ENCODE measurements around the gene NECAB2.

The NECAB2 gene

GRCh38 chr16:84015399-84015798 is 47.4 kb downstream of the NECAB2 start:
- TF ChIP-seq EZH2 (optimal IDR thresholded peaks at IDR 0.05; ENCODE audit: low read depth, low read length) (no peak), EZH2phosphoT487 (IDR thresholded peaks at IDR 0.05; ENCODE audit: low read length) (no peak), CTCF (IDR thresholded peaks at IDR 0.05; ENCODE audit: low read length) (no peak)
- Histone ChIP-seq H3K36me3 (replicated peaks; ENCODE audit: insufficient read depth, low read length) (no peaks in the 10 kb centered on the region), H3K9ac (ENCODE audit: low read length) (no peak overlapping the region), H3F3A (ENCODE audit: insufficient read depth, low read length) (no peaks in the 10 kb centered on the region), H4K20me1 (ENCODE audit: insufficient read depth, low read length) (no peaks in the 10 kb centered on the region), H3K4me2 (ENCODE audit: low read depth, low read length) (no peak overlapping the region), H3K4me1 (ENCODE audit: low read length) (no peaks in the 10 kb centered on the region), H3K27me3 (replicated peaks; ENCODE audit: insufficient read depth, low read length) (peaks cover 23% of the 10 kb centered on the region), H3K9me3 (replicated peaks; ENCODE audit: insufficient read depth, low read length) (no peaks in the 10 kb centered on the region), H2AFZ (ENCODE audit: low read length) (no peak overlapping the region), H3K27ac (ENCODE audit: low read length) (no peak overlapping the region), H3K4me3 (ENCODE audit: low read length) (no peak overlapping the region), H3K9me2 (replicated peaks; ENCODE audit: insufficient read depth, low read length) (no peaks in the 10 kb centered on the region), H3K79me2 (ENCODE audit: low read length) (no peaks in the 10 kb centered on the region)
- DNase-seq: no peak

GRCh38 chr16:84016477-84016876 is 48.4 kb downstream of the NECAB2 start:
- no peak for DNase-seq
- Histone ChIP-seq H3K4me2 (ENCODE audit: low read depth, low read length) (no peak overlapping the region), H3K4me3 (ENCODE audit: low read length) (no peak overlapping the region), H3K9ac (ENCODE audit: low read length) (no peak overlapping the region), H3K9me3 (replicated peaks; ENCODE audit: insufficient read depth, low read length) (no peaks in the 10 kb centered on the region), H3K27me3 (replicated peaks; ENCODE audit: insufficient read depth, low read length) (peaks cover 18% of the 10 kb centered on the region), H4K20me1 (ENCODE audit: insufficient read depth, low read length) (no peaks in the 10 kb centered on the region), H3K36me3 (replicated peaks; ENCODE audit: insufficient read depth, low read length) (no peaks in the 10 kb centered on the region), H3K27ac (ENCODE audit: low read length) (no peak overlapping the region), H2AFZ (ENCODE audit: low read length) (no peak overlapping the region), H3K9me2 (replicated peaks; ENCODE audit: insufficient read depth, low read length) (no peaks in the 10 kb centered on the region), H3K4me1 (ENCODE audit: low read length) (no peaks in the 10 kb centered on the region), H3F3A (ENCODE audit: insufficient read depth, low read length) (no peaks in the 10 kb centered on the region), H3K79me2 (ENCODE audit: low read length) (no peaks in the 10 kb centered on the region)
- no peak for TF ChIP-seq CTCF (IDR thresholded peaks at IDR 0.05; ENCODE audit: low read length)
- no peak for TF ChIP-seq EZH2 (optimal IDR thresholded peaks at IDR 0.05; ENCODE audit: low read depth, low read length)
- no peak for TF ChIP-seq EZH2phosphoT487 (IDR thresholded peaks at IDR 0.05; ENCODE audit: low read length)

DNA sequence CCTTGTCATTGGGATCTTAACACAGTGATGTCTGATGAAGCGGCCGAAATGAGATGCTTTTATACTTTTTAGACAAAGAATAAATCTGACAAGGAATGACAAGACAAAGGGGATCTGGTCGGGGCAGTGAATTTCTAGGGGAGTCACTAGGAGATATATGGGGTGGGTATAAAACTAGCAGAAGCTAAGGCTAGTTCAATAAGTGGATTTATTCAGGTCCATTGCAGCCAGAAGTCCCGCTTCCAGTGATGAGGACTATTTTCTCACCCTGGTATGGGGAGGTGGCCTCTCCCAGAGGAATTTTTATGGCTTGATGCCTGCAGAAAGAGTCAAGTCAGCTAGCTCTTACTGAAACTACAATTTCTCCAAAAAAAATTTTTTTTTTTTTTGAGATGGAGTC is 50.7 kb downstream of the NECAB2 start:
- Histone ChIP-seq H3K4me1 (ENCODE audit: low read length) (no peaks in the 10 kb centered on the region), H3K9ac (ENCODE audit: low read length) (no peak overlapping the region), H4K20me1 (ENCODE audit: insufficient read depth, low read length) (no peaks in the 10 kb centered on the region), H3K27me3 (replicated peaks; ENCODE audit: insufficient read depth, low read length) (peaks cover 24% of the 10 kb centered on the region), H3K9me2 (replicated peaks; ENCODE audit: insufficient read depth, low read length) (no peaks in the 10 kb centered on the region), H3K79me2 (ENCODE audit: low read length) (no peaks in the 10 kb centered on the region), H3K9me3 (replicated peaks; ENCODE audit: insufficient read depth, low read length) (no peaks in the 10 kb centered on the region), H3K4me3 (ENCODE audit: low read length) (no peak overlapping the region), H2AFZ (ENCODE audit: low read length) (no peak overlapping the region), H3K4me2 (ENCODE audit: low read depth, low read length) (no peak overlapping the region), H3K36me3 (replicated peaks; ENCODE audit: insufficient read depth, low read length) (no peaks in the 10 kb centered on the region), H3K27ac (ENCODE audit: low read length) (no peak overlapping the region), H3F3A (ENCODE audit: insufficient read depth, low read length) (no peaks in the 10 kb centered on the region)
- no peak for TF ChIP-seq CTCF (IDR thresholded peaks at IDR 0.05; ENCODE audit: low read length)
- TF ChIP-seq EZH2phosphoT487 (IDR thresholded peaks at IDR 0.05; ENCODE audit: low read length): no peak
- no peak for TF ChIP-seq EZH2 (optimal IDR thresholded peaks at IDR 0.05; ENCODE audit: low read depth, low read length)
- no peak for DNase-seq
